Measurements from ENCODE around the gene IL4I1.
A peak's percentile ranks its signal among the peaks of the same experiment; 100 is the strongest.

The IL4I1 gene

DNA sequence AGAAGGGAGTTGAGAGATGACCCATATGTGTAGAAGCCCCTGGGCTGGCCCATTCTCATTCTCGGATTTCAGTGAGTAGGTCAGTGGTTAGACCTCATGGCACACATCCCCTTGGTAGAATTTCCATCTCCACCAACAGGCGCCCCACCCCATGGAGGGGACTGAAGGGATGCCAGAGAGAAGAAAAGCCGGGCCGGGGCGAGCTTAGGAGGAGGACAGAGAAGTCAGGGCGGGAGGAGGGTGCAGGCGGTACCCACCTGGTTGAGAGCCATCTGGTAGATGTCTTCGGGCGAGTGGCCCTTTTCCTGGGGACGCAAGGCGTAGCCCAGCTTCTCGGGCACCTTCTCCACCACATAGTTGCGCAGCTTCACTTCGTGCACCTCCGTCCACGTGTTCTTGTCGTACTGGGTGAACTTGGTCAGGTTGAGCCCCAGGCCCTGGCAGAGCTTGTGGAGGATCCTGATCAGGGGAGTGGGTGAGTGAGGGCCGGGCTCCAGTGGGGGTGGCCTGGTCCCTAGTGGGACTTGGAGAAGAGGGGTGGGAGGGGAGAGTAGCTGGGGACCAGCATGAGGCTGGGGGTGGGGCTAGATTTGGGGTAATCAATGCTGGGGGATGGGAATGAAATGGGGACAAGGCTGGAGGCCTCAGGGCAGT lies 2.5 kb downstream of the IL4I1 start:
- DNase-seq = no peak

DNA sequence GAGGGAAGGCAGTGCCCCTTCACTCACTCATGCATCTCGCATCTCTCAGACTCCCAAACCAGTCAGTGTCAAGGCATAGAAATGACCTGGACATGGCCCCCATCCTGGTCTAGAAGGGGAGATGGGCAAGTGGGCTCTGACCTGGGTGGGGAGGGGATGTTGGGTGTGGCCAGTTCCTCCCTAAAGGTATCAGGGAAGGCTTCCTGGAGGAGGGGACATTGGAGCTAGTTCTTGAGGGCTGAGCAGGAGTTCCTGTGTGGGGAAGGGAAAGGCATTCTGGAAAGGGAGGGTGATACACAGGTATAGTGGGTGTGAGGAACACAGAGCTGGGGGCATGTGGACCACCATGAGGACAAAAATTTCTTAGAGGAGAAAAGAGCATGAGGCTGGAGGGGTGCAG lies 4.0 kb downstream of the IL4I1 start:
- DNase-seq = no peak

DNA sequence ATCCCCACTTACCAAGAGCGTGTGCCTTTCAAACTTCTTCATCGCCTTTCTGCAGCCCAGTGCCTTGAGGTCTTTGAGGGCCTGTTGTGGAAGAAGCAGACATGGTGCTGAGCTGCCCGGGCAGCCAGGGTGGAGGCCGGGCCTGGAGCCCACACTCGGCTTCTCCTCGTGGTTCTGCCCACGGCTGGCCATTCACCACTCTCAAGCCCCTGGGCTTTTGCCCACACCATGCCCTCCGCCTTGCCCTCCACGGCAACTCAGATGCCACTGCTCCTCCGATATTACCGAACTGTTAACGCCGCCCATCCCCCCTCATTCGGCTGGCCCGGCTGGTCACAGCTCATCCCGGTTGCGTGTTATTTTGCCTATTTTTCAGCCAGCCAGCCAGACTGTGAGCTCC lies 5.3 kb downstream of the IL4I1 start:
- no peak for DNase-seq

DNA sequence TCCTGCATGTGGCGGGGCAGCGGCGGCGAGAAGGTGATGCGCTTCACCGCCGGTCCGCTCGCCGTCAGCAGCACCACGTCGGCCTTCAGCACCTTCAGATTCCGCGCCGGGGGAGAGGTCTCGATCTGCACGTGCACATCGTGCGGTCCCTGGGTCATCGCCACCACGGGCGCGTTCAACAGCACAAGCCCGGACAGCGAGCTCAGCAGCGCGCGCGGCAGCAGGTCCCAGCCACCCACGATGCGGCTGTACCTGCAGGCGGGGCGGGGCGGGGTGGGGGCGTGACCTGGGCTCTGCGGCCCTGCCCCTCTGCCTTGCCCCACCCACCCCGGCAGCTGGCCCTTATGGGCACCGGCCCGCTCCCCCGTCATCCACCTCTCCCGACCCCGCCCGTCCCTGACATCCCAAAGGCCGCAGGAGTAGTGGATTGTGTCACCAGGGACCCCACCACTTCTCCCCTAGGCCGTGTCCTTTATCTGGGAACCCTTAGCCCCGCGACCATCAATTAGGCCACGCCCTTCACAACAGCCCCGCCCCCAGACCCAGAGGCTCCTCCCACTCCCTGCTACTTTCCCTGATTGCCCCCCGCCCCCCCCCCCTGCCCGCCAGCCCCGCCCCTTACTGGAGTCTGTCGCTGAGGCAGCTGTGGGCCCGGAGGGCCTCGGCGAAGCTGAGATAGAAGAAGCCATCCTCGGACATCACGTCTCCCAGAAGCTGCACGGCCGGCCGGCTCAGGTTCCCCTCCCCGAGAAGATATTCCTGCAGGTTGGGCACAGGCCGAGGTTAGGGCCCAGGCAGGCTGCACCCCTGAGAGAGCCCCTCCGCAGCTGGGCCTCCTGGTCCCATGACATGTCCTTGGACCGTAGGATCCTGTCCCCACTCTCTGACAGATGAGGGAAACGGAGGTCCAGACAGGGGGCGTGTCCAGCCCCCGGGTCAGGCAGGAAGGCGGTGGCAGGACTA lies 6.1 kb downstream of the IL4I1 start:
- DNase-seq = peak; percentile 57

DNA sequence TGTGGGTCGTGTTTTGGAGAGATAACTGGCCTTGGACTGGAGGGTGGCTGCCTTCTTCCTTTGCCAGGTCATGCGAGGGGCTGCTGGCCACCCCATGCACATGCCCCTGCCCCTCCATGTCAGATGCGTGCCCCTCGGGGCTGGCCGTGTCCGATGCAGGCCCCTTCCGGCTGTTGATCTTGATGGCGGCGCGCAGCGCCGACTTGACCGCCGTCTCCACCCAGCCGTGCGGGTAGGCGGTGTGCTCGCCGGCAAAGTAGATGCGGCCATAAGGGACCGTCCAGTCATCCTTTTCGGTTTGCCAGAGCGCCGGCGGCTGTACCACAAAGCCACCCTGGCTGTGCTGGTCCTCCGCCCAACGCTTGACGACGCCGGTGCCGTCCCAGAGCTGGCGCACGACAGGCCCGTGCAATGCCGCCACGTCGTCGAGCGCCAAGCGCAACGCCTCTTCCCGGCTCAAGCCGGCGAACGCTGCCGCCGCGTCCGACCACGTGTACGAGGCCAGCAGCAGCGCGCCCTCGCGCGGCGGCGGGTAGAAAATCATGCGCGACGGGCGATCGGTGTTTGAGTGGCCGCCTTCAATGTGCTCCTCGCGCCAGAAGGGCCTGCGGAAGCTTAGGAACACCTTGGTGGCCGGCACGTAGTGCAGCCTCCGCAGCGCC lies 6.9 kb downstream of the IL4I1 start:
- DNase-seq = peak; percentile 76

DNA sequence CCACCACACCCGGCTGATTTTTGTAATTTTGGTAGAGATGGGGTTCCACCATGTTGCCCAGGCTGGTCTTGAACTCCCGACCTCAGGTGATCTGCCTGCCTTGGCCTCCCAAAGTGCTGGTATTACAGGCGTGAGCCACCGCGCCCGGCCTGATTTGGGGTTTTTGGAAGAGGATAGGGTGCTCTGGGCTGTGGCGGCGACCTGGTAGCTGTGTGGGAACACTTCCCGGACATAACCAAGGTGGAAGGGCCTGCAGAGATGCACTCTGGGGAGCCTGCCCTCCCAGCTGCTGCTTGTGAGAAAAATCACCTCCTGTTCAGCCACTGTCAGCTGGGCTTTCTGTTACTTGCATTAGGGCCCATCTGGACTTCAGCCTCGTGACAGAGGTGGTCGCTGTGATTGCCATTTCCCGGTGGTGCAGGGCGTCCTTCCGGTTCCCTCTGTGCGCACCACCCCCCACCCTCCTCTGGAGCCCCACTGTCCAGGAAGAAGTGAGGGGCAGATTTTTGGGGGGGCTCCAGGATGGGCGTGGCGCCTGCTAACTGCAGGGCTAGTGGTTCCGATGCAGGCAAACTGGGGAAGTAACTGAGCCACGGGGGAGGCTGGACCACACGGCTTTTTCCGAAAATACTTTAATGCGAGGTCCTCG lies 7.5 kb downstream of the IL4I1 start:
- no peak for DNase-seq

DNA sequence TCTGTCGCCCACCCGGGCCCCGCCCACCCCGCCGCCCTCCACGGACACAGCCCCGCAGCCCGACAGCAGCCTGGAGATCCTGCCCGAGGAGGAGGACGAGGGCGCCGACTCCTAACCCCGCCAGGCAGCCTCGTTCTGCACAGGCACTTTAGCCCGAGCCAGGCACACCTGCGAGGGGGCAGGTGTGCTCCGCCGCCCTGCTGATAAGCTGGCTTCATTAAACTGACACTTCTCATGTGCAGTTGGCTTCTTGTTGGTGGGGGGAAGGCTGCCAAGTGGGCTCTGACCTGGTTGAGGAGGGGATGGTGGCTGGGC lies 8.2 kb downstream of the IL4I1 start:
- DNase-seq = no peak

DNA sequence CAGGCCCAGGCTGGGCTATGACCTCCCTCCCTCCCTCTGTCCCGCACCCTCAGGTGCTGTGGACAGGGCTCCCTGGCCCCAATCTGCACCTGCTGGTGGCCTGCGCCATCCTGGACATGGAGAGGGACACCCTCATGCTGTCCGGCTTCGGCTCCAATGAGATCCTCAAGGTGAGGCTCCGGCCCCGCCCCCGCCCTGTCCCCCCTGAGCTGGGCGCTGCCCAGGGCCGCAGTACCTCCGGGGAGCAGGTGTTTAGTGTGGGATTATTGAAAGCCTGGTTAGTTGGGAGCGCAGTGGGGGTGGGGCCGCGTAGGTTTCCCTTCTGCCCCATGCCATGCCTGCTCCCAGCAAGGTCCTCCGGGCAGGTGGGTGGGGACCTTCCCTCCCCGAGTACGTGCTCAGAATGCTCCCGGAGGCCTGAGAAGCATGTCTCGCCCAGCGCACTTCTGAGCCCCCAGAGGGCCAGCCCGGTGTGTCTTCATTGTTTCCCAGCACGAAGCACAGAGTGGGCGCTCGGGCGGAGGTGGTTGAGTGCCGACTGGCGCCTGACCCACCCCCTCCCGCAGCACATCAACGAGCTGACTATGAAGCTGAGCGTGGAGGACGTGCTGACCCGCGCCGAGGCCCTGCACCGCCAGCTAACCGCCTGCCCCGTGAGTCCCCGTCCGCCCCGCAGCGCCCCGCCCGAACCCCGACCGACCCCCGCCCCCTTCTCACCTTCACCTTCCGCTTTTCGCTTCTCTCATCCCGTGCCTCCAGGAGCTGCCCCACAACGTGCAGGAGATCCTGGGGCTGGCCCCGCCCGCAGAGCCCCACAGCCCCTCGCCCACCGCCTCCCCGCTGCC lies 8.8 kb downstream of the IL4I1 start:
- DNase-seq = no peak

DNA sequence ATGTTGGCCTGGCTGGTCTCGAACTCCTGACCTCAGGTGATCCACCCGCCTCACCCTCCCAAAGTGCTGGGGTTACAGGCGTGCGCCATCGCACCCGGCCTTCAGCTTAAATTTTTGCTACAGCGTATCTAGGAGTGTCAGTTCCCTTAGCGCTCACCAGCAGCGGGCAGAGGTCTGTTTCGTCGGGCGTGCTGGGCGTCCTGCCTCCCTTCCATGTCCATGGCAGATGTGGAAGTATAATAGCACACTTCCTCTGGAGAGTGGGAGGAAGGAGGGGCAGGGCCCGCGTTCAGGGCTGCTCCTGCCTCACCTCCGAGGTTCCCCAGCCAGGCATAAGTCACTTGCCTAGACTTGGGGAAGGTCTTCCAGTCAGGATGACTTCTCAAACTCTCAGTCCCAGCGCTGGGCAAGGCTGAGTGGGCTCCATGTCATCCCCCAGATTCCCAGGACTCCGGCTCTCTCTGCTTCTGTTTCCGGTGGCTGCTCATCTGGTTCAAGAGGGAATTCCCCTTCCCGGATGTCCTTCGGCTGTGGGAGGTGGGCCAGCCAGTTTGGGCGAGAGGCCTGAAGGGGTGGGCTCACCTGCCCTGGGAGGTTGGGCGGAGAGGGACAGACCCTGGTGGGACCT lies 9.5 kb downstream of the IL4I1 start:
- DNase-seq = no peak

DNA sequence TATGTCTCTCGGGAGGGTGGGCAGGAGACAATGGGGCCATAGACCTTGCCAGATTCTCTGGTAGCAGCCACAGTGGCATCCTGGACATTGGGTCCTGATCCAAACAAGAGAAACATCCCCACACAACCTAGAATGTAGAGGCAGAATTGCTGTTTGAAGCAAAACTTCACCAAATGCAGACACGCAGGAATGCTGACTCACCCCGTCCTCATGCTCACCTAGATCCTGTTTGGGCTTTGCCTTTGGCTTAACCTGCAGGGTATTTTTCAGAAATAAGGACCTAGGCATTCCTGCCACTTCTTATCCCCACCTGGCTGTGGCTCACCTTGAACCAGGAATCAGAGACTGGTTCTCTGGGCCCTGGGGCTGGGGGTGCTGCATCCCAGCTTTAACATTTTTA lies 11.9 kb downstream of the IL4I1 start:
- no peak for DNase-seq

DNA sequence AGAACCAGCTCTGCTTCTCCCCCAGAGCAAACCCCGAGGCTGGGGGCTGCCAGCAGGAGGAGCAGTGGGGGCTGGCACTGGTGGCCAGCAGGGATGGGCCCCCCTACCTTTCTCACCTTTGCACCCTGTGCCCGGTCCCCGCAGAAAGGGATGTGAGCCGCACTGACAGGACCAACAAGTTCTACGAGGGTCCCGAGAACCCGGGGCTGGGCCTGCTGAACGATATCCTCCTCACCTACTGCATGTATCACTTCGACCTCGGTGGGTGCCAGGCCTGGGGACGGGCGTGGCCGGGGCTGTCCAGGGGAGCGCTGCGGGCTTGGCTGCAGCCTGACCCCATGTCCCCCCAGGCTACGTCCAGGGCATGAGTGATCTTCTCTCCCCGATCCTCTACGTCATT lies 12.6 kb downstream of the IL4I1 start:
- no peak for DNase-seq

DNA sequence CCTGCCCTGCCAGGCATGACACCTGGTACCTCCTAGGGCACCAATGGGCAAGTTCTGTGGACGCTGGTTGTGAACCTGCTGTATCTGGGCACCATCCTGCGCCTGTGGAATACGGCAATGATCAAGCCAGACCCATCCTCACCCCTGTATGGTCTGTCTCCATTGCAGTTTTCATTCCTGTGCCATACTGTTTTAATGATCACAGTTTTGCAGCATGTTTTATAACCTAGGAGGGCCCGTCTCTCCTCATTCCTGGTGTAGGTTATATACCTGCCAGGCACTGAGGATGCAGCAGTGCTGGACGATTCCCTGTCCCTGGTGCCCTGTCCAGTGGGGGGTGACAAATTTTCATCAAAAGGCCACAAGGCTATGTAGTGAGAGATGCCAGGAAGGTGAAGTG lies 13.6 kb downstream of the IL4I1 start:
- no peak for DNase-seq

DNA sequence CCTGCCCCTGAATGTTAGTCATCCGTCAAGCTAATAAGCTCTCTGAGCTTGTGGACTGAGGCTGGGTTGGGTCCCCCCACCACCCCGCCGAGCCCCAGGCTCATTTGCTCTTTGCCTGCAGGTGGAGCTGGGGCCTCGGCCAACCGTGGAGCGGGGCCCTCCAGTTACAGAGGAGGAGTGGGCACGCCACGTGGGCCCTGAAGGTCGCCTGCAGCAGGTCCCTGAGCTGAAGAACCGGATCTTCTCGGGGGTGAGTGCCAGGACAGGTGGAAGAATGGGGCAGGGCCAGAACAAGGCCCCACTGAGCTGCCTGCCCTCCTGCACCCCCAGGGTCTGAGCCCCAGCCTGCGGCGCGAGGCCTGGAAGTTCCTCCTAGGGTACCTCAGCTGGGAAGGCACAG lies 14.0 kb downstream of the IL4I1 start:
- no peak for DNase-seq

DNA sequence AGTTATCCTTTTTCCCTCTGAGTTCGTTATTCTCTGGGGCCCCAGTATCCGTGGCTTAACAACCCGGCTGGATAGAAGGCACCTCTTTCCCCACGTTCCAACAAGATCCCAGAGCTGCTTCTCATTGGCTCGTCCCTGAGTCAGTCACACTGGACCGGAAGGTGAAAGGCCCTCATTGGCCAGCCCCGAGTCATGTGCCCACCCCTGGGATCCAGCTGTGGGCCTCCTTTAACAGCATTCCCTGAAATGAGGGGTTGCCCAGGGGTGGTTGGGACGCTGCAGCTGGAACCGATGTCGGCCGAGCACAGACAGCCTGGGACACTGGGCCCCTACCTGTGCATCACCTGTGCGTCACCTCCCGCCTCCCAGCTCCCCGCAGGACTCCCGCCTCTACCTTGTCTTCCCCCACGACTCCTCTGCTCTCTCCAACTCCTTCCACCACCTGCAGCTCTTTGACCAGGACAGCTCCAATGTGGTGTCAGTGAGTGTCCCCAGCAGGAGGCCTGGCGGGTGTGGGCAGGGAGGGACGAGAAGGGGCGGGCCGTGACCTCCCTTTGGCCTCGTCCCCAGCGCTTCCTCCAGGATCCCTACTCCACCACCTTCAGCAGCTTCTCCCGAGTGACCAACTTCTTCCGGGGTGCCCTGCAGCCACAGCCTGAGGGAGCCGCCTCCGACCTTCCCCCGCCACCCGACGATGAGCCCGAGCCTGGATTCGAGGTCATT lies 14.9 kb downstream of the IL4I1 start:
- no peak for DNase-seq

DNA sequence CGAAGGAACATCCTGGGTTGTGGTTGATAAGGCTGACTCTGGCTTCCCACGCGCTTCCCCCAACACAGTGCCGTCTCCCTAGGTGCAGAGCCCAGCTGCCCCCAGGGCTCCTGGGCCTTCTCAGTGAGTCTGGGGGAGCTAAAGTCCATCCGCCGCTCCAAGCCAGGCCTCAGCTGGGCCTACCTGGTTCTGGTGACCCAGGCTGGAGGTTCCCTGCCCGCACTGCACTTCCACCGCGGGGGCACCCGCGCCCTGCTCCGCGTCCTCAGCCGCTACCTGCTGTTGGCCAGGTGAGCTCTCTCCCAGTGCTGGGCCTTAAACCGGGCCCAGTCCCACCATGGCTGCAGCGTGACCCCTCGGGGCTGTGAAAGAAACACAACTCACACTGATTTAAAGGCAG lies 15.5 kb downstream of the IL4I1 start:
- DNase-seq = no peak

DNA sequence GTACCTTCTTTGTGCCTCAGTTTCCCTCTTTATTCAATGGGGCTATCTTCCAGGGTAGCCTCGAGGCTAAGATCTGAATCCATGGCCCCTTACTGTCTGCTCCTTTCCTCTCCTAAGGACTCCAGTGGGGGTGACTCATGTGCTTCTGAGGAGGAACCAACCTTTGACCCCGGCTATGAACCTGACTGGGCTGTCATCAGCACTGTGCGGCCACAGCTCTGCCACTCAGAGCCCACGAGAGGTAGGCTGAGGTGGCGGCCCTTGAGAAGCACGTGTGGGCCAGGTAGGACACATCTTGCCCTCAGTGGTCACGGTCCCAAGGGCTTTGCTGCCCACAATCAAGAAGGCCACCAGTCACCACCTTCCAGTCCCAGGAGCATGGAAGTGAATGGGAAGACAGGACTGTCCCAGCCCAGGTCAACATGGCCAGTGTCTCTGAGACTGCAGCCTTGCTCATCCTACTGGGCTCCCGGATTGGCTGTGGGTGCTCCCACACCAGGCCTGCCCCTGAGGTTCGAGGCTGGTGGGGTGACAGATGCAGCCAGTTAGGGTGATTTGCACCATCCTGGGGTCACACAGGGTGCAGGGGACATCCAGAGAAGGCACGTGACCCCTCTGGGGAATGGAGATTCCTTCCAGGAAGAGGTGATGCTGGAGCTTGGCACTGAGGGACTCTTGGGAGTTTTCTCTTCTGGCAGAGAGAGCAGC lies 16.4 kb downstream of the IL4I1 start:
- no peak for DNase-seq

DNA sequence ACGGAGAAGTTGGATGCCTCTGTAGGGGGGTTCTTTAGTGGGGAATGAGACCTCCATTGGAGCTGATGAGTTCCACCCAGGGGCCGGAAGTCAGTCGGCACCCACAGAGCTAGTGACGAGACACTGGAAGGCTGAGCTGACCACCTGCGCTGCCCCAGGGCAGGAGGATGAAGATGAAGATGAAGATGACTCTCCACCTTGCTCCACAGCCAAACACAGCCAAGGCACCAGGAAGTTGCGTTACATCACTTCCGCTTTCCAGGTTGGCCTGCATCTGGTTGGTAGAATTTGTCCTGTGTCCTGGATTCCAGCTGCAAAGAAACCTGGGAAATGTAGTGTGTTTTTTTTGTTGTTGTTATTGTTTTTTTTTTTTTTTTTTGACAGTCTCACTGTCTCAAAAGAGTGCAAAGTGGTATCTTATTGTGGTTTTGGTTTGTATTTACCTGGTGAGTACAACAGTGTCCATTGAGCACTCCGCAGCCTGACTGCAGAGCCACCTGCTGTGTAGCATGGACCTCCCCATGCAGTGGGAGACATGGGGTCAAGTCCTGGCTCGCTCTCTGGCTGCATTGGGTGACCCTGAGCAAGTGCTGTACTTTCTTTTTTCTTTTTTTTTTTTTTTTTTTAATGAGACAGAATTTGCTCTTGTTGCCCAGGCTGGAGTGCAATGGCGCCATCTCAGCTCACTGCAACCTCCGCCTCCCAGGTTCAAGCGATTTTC lies 17.3 kb downstream of the IL4I1 start:
- DNase-seq = no peak

DNA sequence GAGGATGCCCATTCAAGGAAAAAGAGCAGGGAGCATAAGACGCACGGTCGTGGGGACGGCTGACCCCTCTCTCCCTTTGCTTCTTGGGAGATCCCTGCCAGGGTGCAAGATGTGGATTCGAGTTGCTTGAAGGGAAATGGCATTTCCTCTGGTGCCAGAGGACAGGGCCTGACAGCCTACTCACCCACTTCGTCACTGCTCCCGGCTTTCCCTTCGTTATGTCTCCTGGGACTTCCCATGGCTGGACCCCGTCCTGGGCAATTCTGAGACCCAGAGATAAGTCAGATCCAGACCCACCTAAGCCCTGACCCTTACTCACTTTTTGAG lies 18.0 kb downstream of the IL4I1 start:
- no peak for DNase-seq

DNA sequence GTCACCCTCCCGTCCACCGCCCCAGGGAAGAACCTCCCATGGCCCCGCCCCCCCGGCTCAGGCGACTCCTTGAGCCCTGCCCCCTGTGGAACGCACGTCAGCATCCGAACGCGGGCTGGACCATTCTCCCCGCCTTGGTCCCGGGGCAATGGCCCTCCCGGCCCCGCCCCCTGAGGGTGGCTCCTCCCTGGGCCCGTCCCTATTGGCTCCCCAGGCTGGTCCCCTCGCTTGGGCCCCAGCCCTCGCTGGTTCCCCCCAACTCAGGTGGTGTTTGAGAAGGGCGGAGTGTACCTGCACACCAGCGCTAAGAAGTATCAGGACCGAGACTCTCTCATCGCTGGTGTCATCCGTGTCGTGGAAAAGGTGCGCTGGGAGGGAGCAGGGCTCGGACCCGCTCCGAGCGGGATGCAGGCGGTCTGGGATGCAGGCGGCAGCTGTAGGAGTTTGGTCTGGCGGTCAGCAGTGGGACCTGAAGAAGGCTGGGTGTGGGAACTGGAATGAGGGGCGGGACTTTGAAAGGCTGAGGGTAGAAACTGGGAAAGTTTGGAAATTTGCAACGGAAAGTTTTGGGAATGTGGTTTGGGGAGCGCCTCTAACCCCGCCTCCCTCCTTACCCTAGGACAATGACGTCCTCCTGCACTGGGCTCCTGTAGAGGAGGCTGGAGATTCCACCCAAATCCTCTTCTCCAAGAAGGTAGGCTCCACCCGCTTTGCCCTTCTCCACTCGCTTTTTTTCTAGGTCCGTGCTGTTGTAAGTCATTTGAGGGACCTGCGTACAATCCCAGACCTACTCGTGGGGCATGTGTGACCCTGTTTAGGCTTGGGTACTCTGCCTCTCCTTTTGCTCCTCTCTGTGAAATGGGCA lies 18.6 kb downstream of the IL4I1 start:
- peak; percentile 98 for DNase-seq

All from activated CD4-positive, CD25-positive, alpha-beta regulatory T cell treated with anti-CD3 and anti-CD28 coated beads, Interleukin-2, amount 50 U/mL, for 72 hours (primary cell).